ENCODE measurements around the gene ATP2A3.

GRCh38 chr17:3923466-3924190 is 40.6 kb downstream of the ATP2A3 start:
- TF ChIP-seq POLR2AphosphoS5 (IDR thresholded peaks at IDR 0.05; ENCODE audit: low read depth) (no peak; the same call in 1 of the 2 replicates), CTCF (IDR thresholded peaks at IDR 0.05; ENCODE audit: insufficient read depth, low read length) (no peak), GABPA (IDR thresholded peaks at IDR 0.05; ENCODE audit: low read depth) (no peak), SPI1 (IDR thresholded peaks at IDR 0.05; ENCODE audit: borderline replicate concordance, low read depth) (no peak), REST (IDR thresholded peaks at IDR 0.05; ENCODE audit: insufficient replicate concordance, low read depth) (no peak)

Data from HL-60 (cell line).